ENCODE measurements around the gene PLXNA2. TPM values are rescaled to one million over a fixed set of nuclear protein-coding genes. Genes with fewer than 3 reads are reported as not detected.

Gene PLXNA2
- total RNA-seq, 2 experiments from 2014 or later: 0.84 to 1.6 TPM

DNA sequence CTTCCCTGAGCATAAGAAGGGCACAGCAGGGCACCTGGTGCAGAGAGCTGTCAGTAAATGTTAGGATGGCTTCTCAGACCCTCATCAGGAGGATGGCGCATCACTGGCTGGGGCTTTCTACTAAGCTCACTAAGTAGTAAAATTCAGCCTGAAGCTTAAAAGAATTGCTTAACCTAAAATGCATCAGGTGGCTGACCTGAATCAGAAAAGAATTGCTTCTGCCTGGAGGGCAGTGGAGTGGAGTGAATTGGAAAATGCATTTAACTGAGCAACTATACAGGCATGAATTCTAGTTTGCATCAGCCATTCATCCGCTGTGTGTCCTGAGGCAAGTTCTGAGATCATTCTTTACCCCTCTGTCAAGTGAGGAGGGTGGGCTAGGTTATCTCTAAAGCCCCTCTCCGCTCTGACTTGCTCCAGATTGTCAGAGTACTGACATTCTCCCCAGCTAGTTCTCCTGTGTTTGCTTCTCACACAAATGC lies 191.2 kb downstream of the PLXNA2 start:
- peaks cover 14% of the 10 kb centered on the region for H3K27me3 Mint-ChIP-seq (ENCODE audit: low read depth)
- ATAC-seq: no peak

GRCh38 chr1:208052135-208052534 lies 192.0 kb downstream of the PLXNA2 start:
- H3K9me3 Mint-ChIP-seq (ENCODE audit: insufficient read depth): no peaks in the 10 kb centered on the region
- no peaks in the 10 kb centered on the region for H3K36me3 Mint-ChIP-seq (ENCODE audit: low read depth)
- DNase-seq: no peak
- POLR2A ChIA-PET: no interaction called here
- ATAC-seq: no peak
- no peak overlapping the region for H3K4me3 Mint-ChIP-seq
- H3K27me3 Mint-ChIP-seq (ENCODE audit: low read depth): peaks cover 14% of the 10 kb centered on the region
- CTCF ChIA-PET: no interaction called here
- peaks cover 4% of the 10 kb centered on the region for H3K4me1 Mint-ChIP-seq (ENCODE audit: low read depth)
- no peak overlapping the region for H3K27ac Mint-ChIP-seq

More for the DNA sequence above, 191.2 kb downstream of the PLXNA2 start:
- no peaks in the 10 kb centered on the region for H3K36me3 Mint-ChIP-seq (ENCODE audit: low read depth)
- DNase-seq: no peak
- H3K4me1 Mint-ChIP-seq (ENCODE audit: low read depth): peaks cover 4% of the 10 kb centered on the region
- ChIA-PET POLR2A (no interaction called here), CTCF (no interaction called here)
- no peaks in the 10 kb centered on the region for H3K9me3 Mint-ChIP-seq (ENCODE audit: insufficient read depth)
- no peak overlapping the region for H3K27ac Mint-ChIP-seq
- no peak overlapping the region for H3K4me3 Mint-ChIP-seq

- H3K27me3 Mint-ChIP-seq (ENCODE audit: low read depth): peaks cover 12% of the 10 kb centered on the region
- no peak for ATAC-seq
- H3K9me3 Mint-ChIP-seq (ENCODE audit: insufficient read depth): no peaks in the 10 kb centered on the region
- ChIA-PET CTCF (no interaction called here), POLR2A (no interaction called here)
- no peak for DNase-seq
- H3K4me1 Mint-ChIP-seq (ENCODE audit: low read depth): peaks cover 4% of the 10 kb centered on the region
- no peak overlapping the region for H3K27ac Mint-ChIP-seq
- no peaks in the 10 kb centered on the region for H3K36me3 Mint-ChIP-seq (ENCODE audit: low read depth)
- no peak overlapping the region for H3K4me3 Mint-ChIP-seq
These were observed 192.5 kb downstream of the PLXNA2 start for GRCh38 chr1:208051651-208052050.

- no peak for ATAC-seq
- Mint-ChIP-seq H3K4me3 (no peak overlapping the region), H3K27ac (no peak overlapping the region), H3K27me3 (ENCODE audit: low read depth) (peaks cover 9% of the 10 kb centered on the region), H3K4me1 (ENCODE audit: low read depth) (peaks cover 22% of the 10 kb centered on the region), H3K36me3 (ENCODE audit: low read depth) (no peaks in the 10 kb centered on the region), H3K9me3 (ENCODE audit: insufficient read depth) (no peaks in the 10 kb centered on the region)
- ChIA-PET CTCF (no interaction called here), POLR2A (no interaction called here)
- DNase-seq: no peak
These were observed 195.3 kb downstream of the PLXNA2 start for GRCh38 chr1:208048904-208049303.

GRCh38 chr1:208047975-208048374 lies 196.2 kb downstream of the PLXNA2 start:
- ATAC-seq (no peak), DNase-seq (no peak)
- H3K27ac Mint-ChIP-seq: no peak overlapping the region
- H3K36me3 Mint-ChIP-seq (ENCODE audit: low read depth): no peaks in the 10 kb centered on the region
- no peaks in the 10 kb centered on the region for H3K9me3 Mint-ChIP-seq (ENCODE audit: insufficient read depth)
- POLR2A ChIA-PET: no interaction called here
- no peak overlapping the region for H3K4me3 Mint-ChIP-seq
- CTCF ChIA-PET: no interaction called here
- H3K4me1 Mint-ChIP-seq (ENCODE audit: low read depth): peaks cover 26% of the 10 kb centered on the region
- H3K27me3 Mint-ChIP-seq (ENCODE audit: low read depth): peaks cover 9% of the 10 kb centered on the region

GRCh38 chr1:208047476-208047934 lies 196.7 kb downstream of the PLXNA2 start:
- Mint-ChIP-seq H3K27ac (no peak overlapping the region), H3K9me3 (ENCODE audit: insufficient read depth) (no peaks in the 10 kb centered on the region), H3K4me3 (no peak overlapping the region), H3K4me1 (ENCODE audit: low read depth) (peaks cover 26% of the 10 kb centered on the region), H3K27me3 (ENCODE audit: low read depth) (peaks cover 9% of the 10 kb centered on the region), H3K36me3 (ENCODE audit: low read depth) (no peaks in the 10 kb centered on the region)
- ATAC-seq (no peak), DNase-seq (no peak)
- POLR2A ChIA-PET: no interaction called here
- CTCF ChIA-PET: interaction anchor here (0.6 kb wide), 1 partner anchor 198 kb away, joined by 3 read pairs; no protein-coding TSS in a partner anchor

DNA sequence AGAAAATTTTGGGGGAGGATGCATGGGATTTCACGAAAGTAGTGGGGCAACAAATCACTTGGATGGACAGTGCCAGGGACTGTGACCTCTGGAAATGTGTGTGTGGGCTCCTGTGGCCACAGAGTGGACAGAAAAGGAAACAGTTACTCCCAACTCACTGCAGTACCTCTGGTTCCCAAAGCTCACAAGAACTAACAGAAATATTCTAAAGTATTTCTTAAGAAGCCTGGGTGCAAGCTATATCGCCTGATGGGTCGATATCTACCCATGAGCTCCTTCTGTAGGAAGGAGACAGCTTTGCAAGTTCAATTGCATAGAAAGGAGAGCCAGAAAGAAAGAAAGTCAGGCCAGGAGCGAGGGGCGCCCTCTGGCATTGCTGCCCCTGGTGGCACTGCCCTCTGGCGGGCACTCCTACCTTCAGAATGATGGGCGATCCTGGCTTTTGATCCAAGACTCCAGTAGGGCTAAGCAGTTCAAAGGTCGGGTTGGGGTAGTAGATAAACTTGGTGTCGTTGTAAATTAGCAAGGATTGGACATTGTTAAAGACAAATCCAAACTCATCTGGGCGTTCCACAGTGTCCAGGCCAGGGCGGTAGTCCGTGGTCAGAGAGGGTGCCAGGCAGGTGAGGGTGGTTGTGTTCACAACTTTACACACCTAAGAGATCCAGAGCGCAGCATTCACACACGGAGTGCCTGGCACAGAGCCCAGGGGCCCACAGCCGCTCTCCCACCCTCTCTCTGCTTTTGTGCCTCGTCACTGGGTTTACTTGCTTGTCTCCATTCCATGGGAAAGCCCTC lies 198.5 kb downstream of the PLXNA2 start:
- Mint-ChIP-seq H3K4me3 (no peak overlapping the region), H3K27me3 (ENCODE audit: low read depth) (peaks cover 3% of the 10 kb centered on the region), H3K9me3 (ENCODE audit: insufficient read depth) (no peaks in the 10 kb centered on the region), H3K4me1 (ENCODE audit: low read depth) (peaks cover 26% of the 10 kb centered on the region), H3K27ac (no peak overlapping the region), H3K36me3 (ENCODE audit: low read depth) (no peaks in the 10 kb centered on the region)
- no peak for ATAC-seq
- ChIA-PET CTCF (interaction anchor here (3.5 kb wide), 1 partner anchor 24 kb away, joined by 11 read pairs; no protein-coding TSS in a partner anchor), POLR2A (no interaction called here)
- DNase-seq: no peak

DNA sequence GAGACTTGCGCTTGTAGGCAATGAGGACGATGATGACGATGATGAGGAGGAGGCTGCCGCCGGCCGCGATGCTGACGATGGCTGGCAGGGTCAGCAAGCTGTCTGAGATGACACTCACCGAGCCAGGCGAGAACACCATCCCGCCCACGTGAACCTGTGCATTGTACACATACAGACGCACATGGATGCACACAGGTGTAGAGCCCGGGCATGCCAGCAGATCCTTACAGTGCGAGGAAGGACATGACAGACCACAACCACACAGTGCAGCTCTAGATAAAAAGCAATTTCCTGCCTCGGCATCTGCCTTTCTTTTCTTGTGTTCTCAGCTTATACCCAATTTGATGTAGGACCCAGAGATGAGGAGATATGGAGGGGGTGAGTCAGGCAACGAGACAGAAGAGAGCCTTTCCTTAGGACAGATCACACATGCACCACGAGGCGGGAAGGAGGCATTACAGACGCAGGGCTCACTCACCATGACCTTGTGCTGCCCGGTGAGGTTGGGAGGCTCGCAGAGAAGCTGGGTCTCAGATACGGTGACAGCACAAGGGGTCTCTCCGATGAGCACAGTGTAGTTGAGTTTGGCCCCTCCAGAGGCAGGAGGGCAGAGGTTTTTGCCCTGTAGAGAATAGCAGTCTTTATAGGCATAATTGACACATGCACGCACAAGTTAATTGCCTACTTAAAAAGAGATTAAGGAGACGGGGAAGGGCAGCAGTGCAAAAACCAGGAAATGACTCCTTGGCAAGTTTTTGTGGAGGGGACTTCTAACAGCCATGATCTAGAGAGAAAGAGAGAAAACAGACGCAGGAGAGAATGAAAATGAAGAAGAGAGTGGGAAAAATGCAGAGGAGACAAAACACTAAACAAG lies 199.4 kb downstream of the PLXNA2 start:
- Mint-ChIP-seq H3K27ac (peak overlapping the region; percentile 9), H3K9me3 (ENCODE audit: insufficient read depth) (no peaks in the 10 kb centered on the region), H3K4me3 (no peak overlapping the region), H3K36me3 (ENCODE audit: low read depth) (no peaks in the 10 kb centered on the region), H3K4me1 (ENCODE audit: low read depth) (peaks cover 26% of the 10 kb centered on the region), H3K27me3 (ENCODE audit: low read depth) (peaks cover 3% of the 10 kb centered on the region)
- POLR2A ChIA-PET: no interaction called here
- CTCF ChIA-PET: interaction anchor here (0.8 to 3.5 kb wide), 2 partner anchors 23 to 199 kb away, joined by 4 to 11 read pairs; partner anchors contain the start of gene PLXNA2
- ATAC-seq (peak; percentile 62), DNase-seq (peak; percentile 27)

GRCh38 chr1:208043691-208044181 lies 200.4 kb downstream of the PLXNA2 start:
- CTCF ChIA-PET: interaction anchor here (3.5 kb wide), 1 partner anchor 22 kb away, joined by 11 read pairs; no protein-coding TSS in a partner anchor
- POLR2A ChIA-PET: no interaction called here

DNA sequence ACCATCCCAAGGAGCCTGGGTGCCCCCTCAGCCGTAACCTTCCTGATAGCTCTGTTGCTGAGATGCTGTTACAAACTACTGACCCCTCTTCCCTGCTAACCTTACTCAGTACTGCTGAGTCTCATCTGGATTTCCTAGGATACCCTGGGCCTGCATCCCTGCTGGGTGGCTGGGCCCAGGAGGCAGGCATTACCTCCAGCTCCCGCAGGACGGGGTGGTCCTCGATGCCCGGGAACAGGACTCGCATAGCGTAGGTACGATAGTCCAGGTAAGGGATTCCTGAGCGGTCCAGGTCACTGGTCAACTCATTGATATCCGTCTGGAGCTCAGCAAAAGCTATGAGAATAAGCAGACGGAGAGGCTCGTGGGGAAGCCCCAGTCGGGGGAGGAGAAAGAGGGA lies 201.3 kb downstream of the PLXNA2 start:
- ATAC-seq (no peak), DNase-seq (no peak)
- ChIA-PET CTCF (interaction anchor here (1.9 to 3.5 kb wide), 3 partner anchors 21 to 50 kb away, joined by 7 to 11 read pairs (median 11); no protein-coding TSS in a partner anchor), POLR2A (no interaction called here)
- Mint-ChIP-seq H3K9me3 (ENCODE audit: insufficient read depth) (no peaks in the 10 kb centered on the region), H3K27ac (no peak overlapping the region), H3K27me3 (ENCODE audit: low read depth) (peaks cover 3% of the 10 kb centered on the region), H3K4me3 (no peak overlapping the region), H3K36me3 (ENCODE audit: low read depth) (no peaks in the 10 kb centered on the region), H3K4me1 (ENCODE audit: low read depth) (peaks cover 21% of the 10 kb centered on the region)

More at GRCh38 chr1:208043691-208044181, 200.4 kb downstream of the PLXNA2 start:
- peaks cover 3% of the 10 kb centered on the region for H3K27me3 Mint-ChIP-seq (ENCODE audit: low read depth)
- H3K9me3 Mint-ChIP-seq (ENCODE audit: insufficient read depth): no peaks in the 10 kb centered on the region
- ATAC-seq: no peak
- H3K4me1 Mint-ChIP-seq (ENCODE audit: low read depth): peaks cover 23% of the 10 kb centered on the region
- no peak for DNase-seq
- no peak overlapping the region for H3K4me3 Mint-ChIP-seq
- H3K27ac Mint-ChIP-seq: no peak overlapping the region
- H3K36me3 Mint-ChIP-seq (ENCODE audit: low read depth): no peaks in the 10 kb centered on the region

GRCh38 chr1:208042041-208042615 lies 202.1 kb downstream of the PLXNA2 start:
- CTCF ChIA-PET: interaction anchor here (1.7 to 3.5 kb wide), 4 partner anchors 20 to 89 kb away, joined by 3 to 11 read pairs (median 9); no protein-coding TSS in a partner anchor
- Mint-ChIP-seq H3K9me3 (ENCODE audit: insufficient read depth) (no peaks in the 10 kb centered on the region), H3K4me1 (ENCODE audit: low read depth) (peaks cover 21% of the 10 kb centered on the region), H3K4me3 (no peak overlapping the region), H3K36me3 (ENCODE audit: low read depth) (no peaks in the 10 kb centered on the region), H3K27me3 (ENCODE audit: low read depth) (peaks cover 3% of the 10 kb centered on the region), H3K27ac (no peak overlapping the region)
- POLR2A ChIA-PET: interaction anchor here (0.5 kb wide), 1 partner anchor 8 kb away, joined by 3 read pairs; no protein-coding TSS in a partner anchor
- ATAC-seq (no peak), DNase-seq (no peak)
